ENCODE data around the gene TRAPPC14. TPM values are rescaled to one million over a fixed set of nuclear protein-coding genes. Genes with fewer than 3 reads are reported as not detected.

The TRAPPC14 gene
- total RNA-seq, 1 donor from 2014 or later, result 37.1 TPM

DNA sequence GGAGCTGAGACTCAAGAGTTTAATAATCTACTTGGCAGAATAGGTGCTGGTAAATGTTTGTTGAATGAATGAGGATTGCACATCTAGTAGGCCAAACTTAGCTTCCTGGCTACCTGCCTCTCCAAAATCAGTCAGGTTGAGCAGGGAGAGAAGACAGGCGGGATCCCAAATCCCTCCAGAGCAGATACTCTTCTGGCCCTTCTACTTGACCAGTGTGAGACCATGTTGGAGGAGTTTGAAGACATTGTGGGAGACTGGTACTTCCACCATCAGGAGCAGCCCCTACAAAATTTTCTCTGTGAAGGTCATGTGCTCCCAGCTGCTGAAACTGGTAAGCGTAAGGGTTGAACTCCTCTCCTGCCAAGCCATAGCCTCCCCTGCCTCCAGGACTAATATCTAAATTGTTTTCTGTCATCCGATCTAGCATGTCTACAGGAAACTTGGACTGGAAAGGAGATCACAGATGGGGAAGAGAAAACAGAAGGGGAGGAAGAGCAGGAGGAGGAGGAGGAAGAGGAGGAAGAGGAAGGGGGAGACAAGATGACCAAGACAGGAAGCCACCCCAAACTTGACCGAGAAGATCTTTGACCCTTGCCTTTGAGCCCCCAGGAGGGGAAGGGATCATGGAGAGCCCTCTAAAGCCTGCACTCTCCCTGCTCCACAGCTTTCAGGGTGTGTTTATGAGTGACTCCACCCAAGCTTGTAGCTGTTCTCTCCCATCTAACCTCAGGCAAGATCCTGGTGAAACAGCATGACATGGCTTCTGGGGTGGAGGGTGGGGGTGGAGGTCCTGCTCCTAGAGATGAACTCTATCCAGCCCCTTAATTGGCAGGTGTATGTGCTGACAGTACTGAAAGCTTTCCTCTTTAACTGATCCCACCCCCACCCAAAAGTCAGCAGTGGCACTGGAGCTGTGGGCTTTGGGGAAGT lies 34.0 kb downstream of the TRAPPC14 start:
- no peak for DNase-seq (ENCODE audit: low spot score)

DNA sequence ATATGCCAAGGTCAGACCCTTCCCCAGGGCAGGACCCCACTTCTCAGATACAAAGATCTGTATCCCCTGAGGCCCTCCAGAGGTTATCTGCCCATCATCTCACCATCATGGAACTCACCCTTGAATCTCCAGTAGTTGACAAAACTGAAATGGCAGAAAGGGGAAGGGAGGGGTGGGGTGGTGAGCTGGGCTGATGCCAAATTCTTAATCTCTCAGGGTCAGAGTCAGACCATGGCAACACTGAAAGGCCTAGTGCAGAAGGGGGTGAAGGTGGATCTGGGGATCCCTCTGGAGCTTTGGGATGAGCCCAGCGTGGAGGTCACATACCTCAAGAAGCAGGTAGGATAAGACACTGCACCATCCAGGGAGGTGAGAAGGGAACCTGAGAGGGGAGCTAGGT lies 36.0 kb downstream of the TRAPPC14 start:
- no peak for DNase-seq (ENCODE audit: low spot score)

DNA sequence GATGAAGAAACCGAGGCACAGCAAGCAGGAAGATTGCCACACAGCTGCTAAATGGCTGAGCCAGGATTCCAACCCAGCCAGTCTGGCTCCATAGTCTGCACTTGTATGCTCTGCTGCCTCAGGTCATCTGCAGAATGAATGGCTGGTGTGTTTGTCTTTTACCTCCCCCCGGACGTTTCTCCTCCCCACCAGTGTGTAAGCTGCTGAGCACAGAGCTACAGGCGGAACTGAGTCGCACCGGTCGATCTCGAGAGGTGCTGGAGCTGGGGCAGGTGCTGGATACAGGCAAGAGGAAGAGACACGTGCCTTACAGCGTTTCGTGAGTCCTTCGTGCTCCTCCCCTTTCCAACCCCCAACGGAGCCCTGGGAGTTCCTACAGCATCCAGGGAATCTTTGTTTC lies 36.5 kb downstream of the TRAPPC14 start:
- DNase-seq (ENCODE audit: low spot score), result peak; percentile 84

DNA sequence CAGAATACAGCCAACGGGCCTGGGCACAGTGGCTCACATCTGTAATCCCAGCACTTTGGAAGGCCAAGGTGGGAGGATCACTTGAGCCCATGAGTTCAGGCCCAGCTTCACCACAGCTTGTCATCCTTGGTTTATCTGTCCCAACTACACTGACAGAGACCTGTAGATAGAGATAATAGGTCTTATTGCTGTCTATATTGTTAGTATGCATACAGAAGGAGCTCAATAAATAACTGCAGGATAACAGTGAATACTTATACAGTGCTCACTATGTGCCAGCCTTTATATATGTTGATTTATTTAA lies 37.8 kb downstream of the TRAPPC14 start:
- no peak for DNase-seq (ENCODE audit: low spot score)

DNA sequence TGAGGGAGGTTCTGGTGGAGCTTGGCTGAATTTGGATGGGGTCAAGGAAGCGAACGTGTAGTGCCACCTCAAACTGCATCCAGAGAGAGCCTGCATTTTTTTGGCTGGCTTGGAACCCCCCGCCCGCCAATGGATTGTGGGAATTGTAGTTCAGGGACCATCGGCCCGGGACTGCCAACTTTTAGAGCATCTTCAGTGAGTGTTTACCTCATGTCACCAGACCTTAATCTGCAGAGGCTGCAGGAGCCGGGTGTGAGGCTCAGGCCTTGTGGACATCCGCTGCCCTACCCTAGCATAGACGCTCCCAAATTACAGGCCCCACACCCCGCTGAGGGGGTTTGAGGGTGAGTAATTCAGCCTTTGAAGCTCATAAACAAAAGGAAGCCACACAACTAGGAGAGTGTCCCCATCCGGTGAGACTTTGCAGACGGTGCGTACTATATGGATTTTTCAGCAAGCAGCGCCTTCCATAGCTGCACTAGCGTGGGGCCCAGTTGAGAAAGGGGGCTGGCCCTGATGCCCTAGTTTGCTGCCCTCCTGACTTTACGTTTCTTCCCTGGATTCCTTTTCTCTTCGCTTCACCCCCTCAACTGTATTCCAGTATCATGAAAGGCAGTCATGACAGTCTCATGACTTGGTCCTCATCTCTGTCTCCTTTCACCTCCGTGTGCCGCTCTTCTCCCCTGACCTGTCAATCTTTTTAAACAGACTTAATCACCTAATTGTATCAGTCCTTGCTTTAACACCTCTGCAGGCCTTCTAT lies 38.4 kb downstream of the TRAPPC14 start:
- peak; percentile 66 for DNase-seq (ENCODE audit: low spot score)

DNA sequence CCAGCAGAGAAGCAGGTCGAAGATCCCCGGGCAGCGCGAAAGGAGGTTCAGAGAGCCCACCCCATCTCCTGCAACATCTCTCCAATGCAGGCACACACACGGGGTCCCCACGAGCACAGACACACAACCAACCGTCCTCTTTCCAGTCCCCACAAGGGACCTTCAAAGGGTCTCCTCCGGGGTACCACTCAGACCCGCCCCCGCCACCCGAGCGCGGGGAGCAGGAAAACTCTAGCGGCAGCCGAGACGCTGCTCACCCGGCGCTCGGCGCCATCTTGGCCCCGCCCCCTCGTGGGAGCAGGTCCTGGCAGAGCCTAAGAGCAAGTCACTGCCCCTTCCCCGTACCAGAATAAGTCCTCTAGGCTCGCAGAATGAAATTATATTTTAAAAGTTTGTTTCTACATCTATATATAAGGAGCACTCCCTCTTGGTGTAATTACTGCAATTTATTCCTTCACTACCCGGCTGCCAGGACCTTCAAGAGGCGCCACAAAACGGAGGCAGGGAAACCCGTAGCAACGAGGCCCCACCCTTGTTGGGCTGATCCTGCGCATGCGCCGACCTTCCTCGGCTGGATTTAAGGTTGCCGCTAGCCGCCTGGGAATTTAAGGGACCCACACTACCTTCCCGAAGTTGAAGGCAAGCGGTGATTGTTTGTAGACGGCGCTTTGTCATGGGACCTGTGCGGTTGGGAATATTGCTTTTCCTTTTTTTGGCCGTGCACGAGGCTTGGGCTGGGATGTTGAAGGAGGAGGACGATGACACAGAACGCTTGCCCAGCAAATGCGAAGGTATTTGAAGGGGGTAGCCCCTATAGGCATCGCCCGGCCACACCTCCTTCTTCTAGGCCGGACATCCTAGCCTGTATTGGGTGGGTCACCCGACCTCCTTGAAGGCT lies 39.2 kb downstream of the TRAPPC14 start, which contains the start of the genes CNPY4 and TAF6:
Gene CNPY4 (plus strand): TSS at position 563 of the 898 bp plus-strand sequence. CDS start 111 bp downstream, at position 674.
Gene TAF6 (minus strand): TSS at position 287 of the 898 bp plus-strand sequence. CDS start 5,149 bp downstream, outside the sequence.
- peak; percentile 96 for DNase-seq (ENCODE audit: low spot score)

DNA sequence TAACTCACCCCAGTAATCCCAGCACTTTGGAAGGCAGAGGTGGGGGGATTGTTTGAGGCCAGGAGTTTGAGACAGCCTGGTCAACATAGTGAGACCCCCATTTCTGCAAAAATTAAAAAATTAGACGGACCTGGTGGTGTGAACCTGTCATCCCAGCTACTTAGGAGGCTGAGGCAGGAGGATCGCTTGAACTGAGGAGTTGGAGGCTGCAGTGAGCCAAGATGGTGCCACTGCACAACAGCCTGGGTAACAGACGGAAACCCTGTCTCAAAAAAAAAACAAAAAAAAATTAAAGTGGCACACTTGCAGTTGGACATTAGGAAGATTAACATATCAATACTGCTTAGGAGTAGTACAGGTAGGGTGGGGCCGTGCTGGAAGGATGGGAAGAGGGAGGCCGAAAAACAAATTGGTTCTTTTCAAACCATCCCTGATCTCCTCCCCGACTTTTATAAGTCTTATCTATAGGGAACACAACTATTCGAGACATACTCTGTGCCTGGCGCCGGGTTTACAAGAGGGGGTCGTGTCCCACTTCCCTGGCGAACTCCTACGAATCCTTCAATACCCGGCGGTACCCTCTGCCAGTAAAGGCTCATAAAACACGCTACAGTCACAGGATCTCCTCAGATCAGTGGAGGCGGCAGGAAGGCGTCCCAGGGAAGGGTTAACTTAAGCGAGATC lies 40.0 kb downstream of the TRAPPC14 start:
- DNase-seq (ENCODE audit: low spot score), result no peak

DNA sequence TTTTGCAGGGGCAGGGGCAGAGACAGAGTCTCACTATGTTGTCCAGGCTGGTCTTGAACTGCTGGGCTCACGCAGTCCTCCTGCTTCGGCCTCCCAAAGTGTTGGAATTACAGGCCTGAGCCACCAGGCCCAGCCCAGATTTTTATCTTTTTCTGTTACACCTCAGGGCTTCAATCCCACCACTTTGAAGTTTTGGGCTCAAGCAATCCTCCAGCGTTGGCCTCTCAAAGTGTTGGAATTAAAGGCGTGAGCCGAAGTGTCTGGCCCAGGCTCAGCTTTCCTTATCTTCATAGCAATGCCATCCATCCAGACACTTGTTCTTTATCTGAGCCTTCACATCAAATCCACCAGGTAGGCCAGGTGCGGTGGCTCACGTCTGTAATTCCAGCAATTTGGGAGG lies 43.5 kb downstream of the TRAPPC14 start:
- no peak for DNase-seq (ENCODE audit: low spot score)

DNA sequence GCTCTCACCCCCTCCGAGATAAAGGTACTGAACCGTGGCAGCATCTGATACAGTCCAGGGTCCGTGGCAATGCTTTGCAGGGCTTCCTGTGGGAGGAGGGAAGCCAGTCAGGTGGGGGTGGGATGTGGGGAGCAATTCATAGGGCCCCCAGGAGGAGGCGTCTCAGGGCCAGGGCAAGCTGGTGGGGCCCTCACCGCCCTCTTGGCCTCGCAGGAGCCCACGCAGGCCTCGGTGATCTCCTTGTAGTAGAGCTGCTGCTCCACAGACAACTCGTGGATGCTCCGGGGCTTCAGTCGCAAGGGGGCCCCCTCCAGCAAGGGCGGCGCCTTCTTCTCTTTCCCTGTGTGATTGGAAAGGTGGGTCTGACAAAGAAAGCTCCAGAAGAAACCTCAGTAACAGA lies 46.6 kb downstream of the TRAPPC14 start:
- no peak for DNase-seq (ENCODE audit: low spot score)

DNA sequence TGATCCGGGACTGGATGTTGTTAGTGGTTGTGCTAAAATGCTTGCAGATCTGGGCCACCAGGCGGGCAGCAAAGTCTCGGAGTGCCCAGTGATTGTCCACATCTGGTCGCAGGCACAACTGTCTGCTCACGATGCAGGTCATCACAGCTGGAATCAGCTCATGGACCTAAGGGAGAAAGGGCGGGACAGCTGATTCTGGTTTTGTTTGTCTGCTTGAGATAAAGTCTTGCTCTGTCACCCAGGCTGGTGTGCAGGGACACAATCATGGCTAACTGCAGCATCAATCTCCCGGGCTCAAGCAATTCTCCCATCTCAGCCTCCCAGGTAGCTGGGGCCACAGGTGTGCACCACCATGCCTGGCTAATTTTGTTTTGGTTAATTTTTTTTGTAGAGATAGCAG lies 47.4 kb downstream of the TRAPPC14 start:
- no peak for DNase-seq (ENCODE audit: low spot score)

DNA sequence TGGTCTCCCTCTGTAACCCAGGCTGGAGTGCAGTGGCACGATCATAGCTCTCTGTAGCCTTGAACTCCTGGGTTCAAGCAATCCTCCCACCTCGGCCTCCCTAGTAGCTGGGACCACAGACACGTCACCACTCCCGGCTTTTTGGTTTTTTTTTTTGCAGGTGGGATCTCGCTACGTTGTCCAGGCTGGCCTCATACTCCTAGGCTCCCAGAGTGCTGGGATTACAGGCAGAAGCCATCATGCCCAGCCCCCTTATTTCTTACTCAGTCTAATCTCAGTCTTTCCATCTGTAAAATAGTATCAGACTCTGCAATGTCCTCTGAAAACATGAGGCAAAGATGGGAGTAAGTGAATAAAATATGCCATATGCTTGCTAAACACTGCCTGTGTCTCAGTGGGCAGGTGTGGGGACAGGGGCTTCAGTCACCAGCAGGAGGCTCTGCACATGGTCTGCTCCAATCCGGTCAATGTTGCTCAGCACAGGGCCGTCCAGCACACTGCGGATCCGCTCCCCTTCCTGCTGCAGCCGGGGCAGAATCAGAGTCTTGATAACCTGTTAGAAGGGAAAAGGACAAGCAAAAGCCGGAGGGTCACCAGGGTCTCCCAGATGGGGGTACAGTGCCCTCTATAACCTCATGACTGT lies 48.9 kb downstream of the TRAPPC14 start:
- DNase-seq (ENCODE audit: low spot score), result no peak

DNA sequence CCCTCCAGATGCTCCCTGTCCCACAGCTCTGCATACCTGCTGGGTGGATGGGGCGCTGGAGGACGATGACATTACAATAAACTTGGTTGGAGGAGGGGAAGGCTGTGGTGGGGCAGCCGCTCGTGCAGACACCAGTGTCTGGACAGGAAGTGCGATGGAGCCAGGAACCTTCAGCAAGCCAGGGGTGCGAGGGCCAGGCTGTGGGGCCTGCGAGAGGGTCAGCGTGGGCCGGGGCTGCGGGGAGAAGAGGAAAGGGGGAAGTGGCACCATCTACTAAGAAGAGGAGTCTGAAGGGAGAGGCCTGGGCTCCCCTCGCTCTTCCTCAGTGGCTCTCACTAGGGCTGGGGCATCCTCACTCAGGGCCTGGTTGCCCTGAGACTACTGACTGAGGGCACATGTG lies 50.6 kb downstream of the TRAPPC14 start:
- no peak for DNase-seq (ENCODE audit: low spot score)

DNA sequence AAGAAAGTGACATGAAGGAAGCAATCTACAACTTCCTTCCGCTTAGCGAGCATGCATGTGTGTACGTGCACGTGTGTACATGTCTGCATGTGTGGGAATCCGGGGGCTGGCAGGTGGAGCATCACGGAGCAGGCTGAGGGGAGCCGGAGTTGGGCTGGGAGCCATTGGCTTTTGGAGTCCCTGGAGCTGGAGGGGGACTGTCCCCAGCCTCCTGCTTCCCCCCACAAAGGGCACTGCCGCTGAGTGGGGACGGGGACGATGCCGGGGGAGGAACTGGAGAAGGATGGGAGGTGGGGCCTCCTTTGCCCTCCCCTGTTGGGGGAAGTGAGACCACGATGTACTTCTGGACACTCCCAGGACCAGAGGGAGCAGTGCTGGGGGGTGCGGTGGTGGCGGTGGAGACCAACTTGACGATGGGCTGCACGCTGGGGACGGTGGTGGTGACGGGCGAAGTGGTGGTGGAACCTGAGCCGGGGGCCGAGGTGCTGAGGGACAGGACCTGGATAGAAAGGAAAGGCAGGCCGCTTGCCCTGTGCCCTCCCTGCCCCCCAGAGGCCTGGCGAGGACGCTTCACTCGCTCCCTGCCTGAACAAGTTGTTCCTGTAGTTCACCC lies 51.3 kb downstream of the TRAPPC14 start:
- no peak for DNase-seq (ENCODE audit: low spot score)

DNA sequence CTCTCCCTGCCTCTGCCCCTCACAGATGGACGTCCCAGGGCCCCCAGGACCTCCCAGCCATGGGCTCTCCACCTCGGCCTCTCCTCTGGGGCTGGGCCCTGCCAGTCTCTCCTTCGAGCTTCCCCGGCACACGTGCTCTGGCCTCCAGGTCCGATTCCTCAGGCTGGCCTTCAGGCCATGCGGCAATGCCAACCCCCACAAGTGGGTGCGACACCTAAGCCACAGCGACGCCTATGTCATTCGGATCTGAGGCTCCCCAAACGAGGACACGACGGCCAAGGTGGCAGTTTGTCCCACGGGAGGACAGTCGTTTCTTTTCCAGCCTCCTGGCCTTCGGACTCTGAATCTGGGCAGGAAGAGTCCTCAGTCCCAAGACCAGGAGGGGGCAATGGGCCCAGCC lies 51.9 kb downstream of the TRAPPC14 start:
- no peak for DNase-seq (ENCODE audit: low spot score)

DNA sequence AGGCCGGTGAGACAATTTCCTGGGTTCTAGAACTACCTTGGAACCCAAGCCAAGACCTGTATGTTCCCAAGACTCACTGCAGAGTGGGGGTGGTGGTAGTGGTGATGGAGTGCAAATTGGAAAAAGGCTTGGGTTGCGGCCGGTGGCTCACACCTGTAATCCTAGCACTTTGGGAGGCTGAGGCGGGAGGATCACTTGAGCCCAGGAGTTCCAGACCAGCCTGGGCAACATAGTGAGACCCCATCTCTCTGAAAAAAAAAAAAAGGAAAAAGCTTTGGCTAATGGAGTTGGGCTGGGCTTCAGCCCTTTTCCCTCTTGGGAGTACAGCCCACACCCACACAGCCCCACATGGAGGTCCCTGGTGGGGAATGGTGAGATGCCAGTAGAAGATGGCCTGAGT lies 53.0 kb downstream of the TRAPPC14 start:
- DNase-seq (ENCODE audit: low spot score), result no peak

Other genes starting within 250 kb of the TRAPPC14 start
- 33.1 TPM for gene TRIM4, start 239.2 kb downstream of the TRAPPC14 start, total RNA-seq
- gene GJC3, start 229.1 kb downstream of the TRAPPC14 start, total RNA-seq, result 0.26 TPM
- gene AZGP1, start 182.7 kb downstream of the TRAPPC14 start, total RNA-seq, result 104 TPM
- 173 TPM for gene ZKSCAN1, start 143.1 kb downstream of the TRAPPC14 start, total RNA-seq
- gene ZSCAN21, start 108.9 kb downstream of the TRAPPC14 start, total RNA-seq, result 12.7 TPM
- 30.4 TPM for gene ZNF3, start 77.0 kb downstream of the TRAPPC14 start, total RNA-seq
- gene COPS6, start 69.8 kb downstream of the TRAPPC14 start, total RNA-seq, result 113 TPM
- gene MCM7, start 57.3 kb downstream of the TRAPPC14 start, total RNA-seq, result 58.2 TPM
- gene AP4M1, start 57.1 kb downstream of the TRAPPC14 start, total RNA-seq, result 34.1 TPM
- gene TAF6, start 39.4 kb downstream of the TRAPPC14 start, total RNA-seq, result 65.3 TPM
- 34.0 TPM for gene CNPY4, start 39.1 kb downstream of the TRAPPC14 start, total RNA-seq
- 4.3 TPM for gene MBLAC1, start 31.8 kb downstream of the TRAPPC14 start, total RNA-seq
- 154 TPM for gene LAMTOR4, start 9.8 kb downstream of the TRAPPC14 start, total RNA-seq
- gene GAL3ST4, start 9.9 kb upstream of the TRAPPC14 start, total RNA-seq, result 11.2 TPM
- gene GPC2, start 18.7 kb upstream of the TRAPPC14 start, total RNA-seq, result 5.6 TPM
- gene STAG3, start 19.2 kb upstream of the TRAPPC14 start, total RNA-seq, result 3.6 TPM
- 3.1 TPM for gene PVRIG, start 61.2 kb upstream of the TRAPPC14 start, total RNA-seq
- not detected for gene SPDYE3, start 149.0 kb upstream of the TRAPPC14 start, total RNA-seq
- gene PILRB, start 199.4 kb upstream of the TRAPPC14 start, total RNA-seq, result 70.3 TPM
- gene PILRA, start 214.8 kb upstream of the TRAPPC14 start, total RNA-seq, result 8.0 TPM

Measured in mucosa of gallbladder (tissue), 1 donor.